HEK293 (cell line): ENCODE data around the gene LEP.

Experiments used
- CTCF ChIP-seq: fragments of 450-650 bp; formaldehyde crosslinking; IDR thresholded peaks from 2 replicates; pipeline ENCODE4 v1.5.1; 2016; ENCODE audit warnings: missing biosample characterization, missing genetic modification characterization
- MZF1 ChIP-seq: fragments of 450-650 bp; formaldehyde crosslinking; IDR thresholded peaks from 2 replicates; pipeline ENCODE4 v1.5.1; 2017; ENCODE audit warnings: missing biosample characterization, missing genetic modification characterization, borderline replicate concordance
- PRDM6 ChIP-seq: fragments of 450-650 bp; formaldehyde crosslinking; IDR thresholded peaks from 2 replicates; pipeline ENCODE4 v1.5.1; 2017; ENCODE audit warnings: missing biosample characterization, missing genetic modification characterization
- REST ChIP-seq: fragments of 450-650 bp; formaldehyde crosslinking; IDR thresholded peaks from 2 replicates; pipeline ENCODE4 v1.5.1; 2016; ENCODE audit warnings: missing biosample characterization, missing genetic modification characterization
- ZNF138 ChIP-seq: fragments of 450-650 bp; formaldehyde crosslinking; IDR thresholded peaks from 2 replicates; pipeline ENCODE4 v1.5.1; 2016; ENCODE audit warnings: missing biosample characterization, missing genetic modification characterization, borderline replicate concordance
- ZNF426 ChIP-seq: fragments of 450-650 bp; formaldehyde crosslinking; IDR thresholded peaks from 2 replicates; pipeline ENCODE4 v1.5.1; 2017; ENCODE audit warnings: missing biosample characterization, missing genetic modification characterization, mild to moderate bottlenecking, inconsistent platforms, moderate library complexity
- ZNF660 ChIP-seq: fragments of 450-650 bp; IDR thresholded peaks from 2 replicates; pipeline ENCODE4 v1.5.1; 2018; ENCODE audit warnings: missing biosample characterization, mild to moderate bottlenecking, missing genetic modification characterization

- no peak for TF ChIP-seq ZNF138 (tag by site-specific recombination)
- TF ChIP-seq PRDM6 (tag by site-specific recombination), result no peak
- TF ChIP-seq ZNF426, result no peak
- no peak for TF ChIP-seq ZNF660 (tag by site-specific recombination)
- no peak for TF ChIP-seq MZF1 (tag by site-specific recombination)
- no peak for TF ChIP-seq REST (tag by site-specific recombination)
- TF ChIP-seq CTCF (tag by site-specific recombination), result no peak
Observed at GRCh38 chr7:128257458-128257857, 16.4 kb downstream of the LEP start.
